Measurements from ENCODE around the gene SPOCK1. TPM values are rescaled to one million over a fixed set of nuclear protein-coding genes. Genes with fewer than 3 reads are reported as not detected.
"Not testable (repeated sequence)": the region's sequence is repeated elsewhere in the genome, so short reads cannot be mapped to it uniquely, and the experiment has no call there.

SPOCK1 gene
- total RNA-seq, 2 experiments from 2014 or later, result 0.16 to 0.38 TPM

- Mint-ChIP-seq H3K36me3 (no peaks in the 10 kb centered on the region), H3K27ac (no peak overlapping the region), H3K9me3 (ENCODE audit: low read depth) (no peaks in the 10 kb centered on the region), H3K27me3 (peaks cover 2% of the 10 kb centered on the region), H3K4me3 (no peak overlapping the region), H3K4me1 (no peaks in the 10 kb centered on the region)
- no peak for DNase-seq
- ATAC-seq, result no peak
- CTCF ChIA-PET, result no interaction called here
Observed at GRCh38 chr5:137393196-137393993, 105.7 kb downstream of the SPOCK1 start.

GRCh38 chr5:137392261-137392660 is 106.9 kb downstream of the SPOCK1 start:
- no peak overlapping the region for H3K4me3 Mint-ChIP-seq
- CTCF ChIA-PET, result no interaction called here
- H3K36me3 Mint-ChIP-seq, result no peaks in the 10 kb centered on the region
- H3K4me1 Mint-ChIP-seq, result no peaks in the 10 kb centered on the region
- H3K27me3 Mint-ChIP-seq, result peaks cover 2% of the 10 kb centered on the region
- H3K27ac Mint-ChIP-seq, result no peak overlapping the region
- no peak for DNase-seq
- ATAC-seq, result no peak
- no peaks in the 10 kb centered on the region for H3K9me3 Mint-ChIP-seq (ENCODE audit: low read depth)

GRCh38 chr5:137391044-137391443 is 108.1 kb downstream of the SPOCK1 start:
- H3K9me3 Mint-ChIP-seq (ENCODE audit: low read depth); H3K36me3 Mint-ChIP-seq; CTCF ChIA-PET: not testable (repeated sequence)

GRCh38 chr5:137389042-137389441 is 110.1 kb downstream of the SPOCK1 start:
- no peak overlapping the region for H3K27ac Mint-ChIP-seq
- CTCF ChIA-PET, result no interaction called here
- H3K36me3 Mint-ChIP-seq, result no peaks in the 10 kb centered on the region
- no peaks in the 10 kb centered on the region for H3K9me3 Mint-ChIP-seq (ENCODE audit: low read depth)
- H3K4me3 Mint-ChIP-seq, result no peak overlapping the region
- no peaks in the 10 kb centered on the region for H3K4me1 Mint-ChIP-seq
- peaks cover 7% of the 10 kb centered on the region for H3K27me3 Mint-ChIP-seq
- DNase-seq (no peak), ATAC-seq (no peak)

More at GRCh38 chr5:137391044-137391443, 108.1 kb downstream of the SPOCK1 start:
- not testable (repeated sequence) for ATAC-seq, DNase-seq, H3K27me3 Mint-ChIP-seq, H3K27ac Mint-ChIP-seq, H3K4me1 Mint-ChIP-seq, H3K4me3 Mint-ChIP-seq

- no peak overlapping the region for H3K27ac Mint-ChIP-seq
- H3K27me3 Mint-ChIP-seq, result peaks cover 5% of the 10 kb centered on the region
- H3K4me3 Mint-ChIP-seq, result no peak overlapping the region
- H3K4me1 Mint-ChIP-seq, result no peaks in the 10 kb centered on the region
- H3K9me3 Mint-ChIP-seq (ENCODE audit: low read depth), result peaks cover 10% of the 10 kb centered on the region
- CTCF ChIA-PET, result no interaction called here
- DNase-seq (no peak), ATAC-seq (no peak)
- H3K36me3 Mint-ChIP-seq, result no peaks in the 10 kb centered on the region
Observed at GRCh38 chr5:137385064-137385463, 114.1 kb downstream of the SPOCK1 start.

- peaks cover 10% of the 10 kb centered on the region for H3K9me3 Mint-ChIP-seq (ENCODE audit: low read depth)
- H3K4me1 Mint-ChIP-seq, result no peaks in the 10 kb centered on the region
- no peaks in the 10 kb centered on the region for H3K36me3 Mint-ChIP-seq
- peaks cover 5% of the 10 kb centered on the region for H3K27me3 Mint-ChIP-seq
- H3K4me3 Mint-ChIP-seq, result no peak overlapping the region
- H3K27ac Mint-ChIP-seq, result no peak overlapping the region
- DNase-seq (no peak), ATAC-seq (no peak)
- CTCF ChIA-PET, result no interaction called here
Observed at GRCh38 chr5:137383909-137384308, 115.2 kb downstream of the SPOCK1 start.

GRCh38 chr5:137381555-137381954 is 117.6 kb downstream of the SPOCK1 start:
- CTCF ChIA-PET, result no interaction called here
- H3K27ac Mint-ChIP-seq, result no peak overlapping the region
- no peaks in the 10 kb centered on the region for H3K4me1 Mint-ChIP-seq
- ATAC-seq (no peak), DNase-seq (no peak)
- H3K36me3 Mint-ChIP-seq, result no peaks in the 10 kb centered on the region
- no peak overlapping the region for H3K4me3 Mint-ChIP-seq
- H3K27me3 Mint-ChIP-seq, result peaks cover 3% of the 10 kb centered on the region
- H3K9me3 Mint-ChIP-seq (ENCODE audit: low read depth), result peaks cover 10% of the 10 kb centered on the region

- H3K4me3 Mint-ChIP-seq, result no peak overlapping the region
- CTCF ChIA-PET, result interaction anchor here (0.6 kb wide), 1 partner anchor 58 kb away, joined by 4 read pairs; no protein-coding TSS in a partner anchor
- H3K27me3 Mint-ChIP-seq, result no peaks in the 10 kb centered on the region
- no peak overlapping the region for H3K27ac Mint-ChIP-seq
- H3K36me3 Mint-ChIP-seq, result no peaks in the 10 kb centered on the region
- DNase-seq (no peak), ATAC-seq (no peak)
- H3K4me1 Mint-ChIP-seq, result no peaks in the 10 kb centered on the region
- H3K9me3 Mint-ChIP-seq (ENCODE audit: low read depth), result peaks cover 10% of the 10 kb centered on the region
Observed at GRCh38 chr5:137379555-137380286, 119.4 kb downstream of the SPOCK1 start.

- H3K27me3 Mint-ChIP-seq, result no peaks in the 10 kb centered on the region
- H3K36me3 Mint-ChIP-seq, result no peaks in the 10 kb centered on the region
Observed at GRCh38 chr5:137375741-137376526, 123.2 kb downstream of the SPOCK1 start.

GRCh38 chr5:137374110-137374714 is 124.9 kb downstream of the SPOCK1 start:
- no peak overlapping the region for H3K4me3 Mint-ChIP-seq
- H3K4me1 Mint-ChIP-seq, result no peaks in the 10 kb centered on the region
- no peaks in the 10 kb centered on the region for H3K27me3 Mint-ChIP-seq
- H3K9me3 Mint-ChIP-seq (ENCODE audit: low read depth), result no peaks in the 10 kb centered on the region
- no peaks in the 10 kb centered on the region for H3K36me3 Mint-ChIP-seq
- no peak overlapping the region for H3K27ac Mint-ChIP-seq
- no peak for ATAC-seq
- DNase-seq, result no peak
- CTCF ChIA-PET, result no interaction called here

More at GRCh38 chr5:137375741-137376526, 123.2 kb downstream of the SPOCK1 start:
- H3K9me3 Mint-ChIP-seq (ENCODE audit: low read depth), result no peaks in the 10 kb centered on the region
- CTCF ChIA-PET, result no interaction called here
- DNase-seq (no peak), ATAC-seq (no peak)
- no peaks in the 10 kb centered on the region for H3K4me1 Mint-ChIP-seq
- no peak overlapping the region for H3K4me3 Mint-ChIP-seq
- H3K27ac Mint-ChIP-seq, result no peak overlapping the region

- Mint-ChIP-seq H3K36me3 (no peaks in the 10 kb centered on the region), H3K27me3 (no peaks in the 10 kb centered on the region), H3K4me1 (no peaks in the 10 kb centered on the region), H3K9me3 (ENCODE audit: low read depth) (no peaks in the 10 kb centered on the region), H3K4me3 (no peak overlapping the region), H3K27ac (no peak overlapping the region)
- DNase-seq, result no peak
- ATAC-seq, result no peak
- CTCF ChIA-PET, result no interaction called here
Observed at GRCh38 chr5:137372773-137373160, 126.4 kb downstream of the SPOCK1 start.

GRCh38 chr5:137372016-137372772 is 126.9 kb downstream of the SPOCK1 start:
- CTCF ChIA-PET, result no interaction called here
- H3K4me3 Mint-ChIP-seq, result no peak overlapping the region
- H3K27ac Mint-ChIP-seq, result no peak overlapping the region
- no peaks in the 10 kb centered on the region for H3K4me1 Mint-ChIP-seq
- ATAC-seq, result no peak
- H3K9me3 Mint-ChIP-seq (ENCODE audit: low read depth), result no peaks in the 10 kb centered on the region
- no peak for DNase-seq
- H3K27me3 Mint-ChIP-seq, result no peaks in the 10 kb centered on the region
- no peaks in the 10 kb centered on the region for H3K36me3 Mint-ChIP-seq

Measured in activated CD8-positive, alpha-beta memory T cell treated with anti-CD3 and anti-CD28 coated beads, Interleukin-2, amount 10 ng/mL, durations not matched to agents 7 days and 5 days (primary cell).